GM10248 (cell line): ENCODE results near the gene PRKG1.

ENCODE experiments used
- CTCF ChIA-PET: fragments of 300-600 bp; sonication (Branson Sonifier 250); formaldehyde crosslinking; extraction: SDS; loops from one replicate; lab custom pipeline; 2021; ENCODE audit warnings: antibody characterized with exemption; lab: Yijun Ruan, JAX
- POLR2A ChIA-PET: fragments of 350-650 bp; sonication (Branson Sonifier 250); formaldehyde crosslinking; extraction: SDS; loops from one replicate; lab custom pipeline; 2020; ENCODE audit warnings: antibody characterized with exemption; lab: Yijun Ruan, JAX
- DNase-seq: peaks from one replicate; pipeline ENCODE4 v3.0.0; 2012; ENCODE audit errors: extremely low spot score
- CTCF ChIP-seq: IDR thresholded peaks from 2 replicates; pipeline ENCODE4 v1.5.1; 2012; ENCODE audit warnings: mild to moderate bottlenecking, low read depth; ENCODE audit errors: extremely low read depth, missing control alignments, control extremely low read depth

PRKG1 gene

DNA sequence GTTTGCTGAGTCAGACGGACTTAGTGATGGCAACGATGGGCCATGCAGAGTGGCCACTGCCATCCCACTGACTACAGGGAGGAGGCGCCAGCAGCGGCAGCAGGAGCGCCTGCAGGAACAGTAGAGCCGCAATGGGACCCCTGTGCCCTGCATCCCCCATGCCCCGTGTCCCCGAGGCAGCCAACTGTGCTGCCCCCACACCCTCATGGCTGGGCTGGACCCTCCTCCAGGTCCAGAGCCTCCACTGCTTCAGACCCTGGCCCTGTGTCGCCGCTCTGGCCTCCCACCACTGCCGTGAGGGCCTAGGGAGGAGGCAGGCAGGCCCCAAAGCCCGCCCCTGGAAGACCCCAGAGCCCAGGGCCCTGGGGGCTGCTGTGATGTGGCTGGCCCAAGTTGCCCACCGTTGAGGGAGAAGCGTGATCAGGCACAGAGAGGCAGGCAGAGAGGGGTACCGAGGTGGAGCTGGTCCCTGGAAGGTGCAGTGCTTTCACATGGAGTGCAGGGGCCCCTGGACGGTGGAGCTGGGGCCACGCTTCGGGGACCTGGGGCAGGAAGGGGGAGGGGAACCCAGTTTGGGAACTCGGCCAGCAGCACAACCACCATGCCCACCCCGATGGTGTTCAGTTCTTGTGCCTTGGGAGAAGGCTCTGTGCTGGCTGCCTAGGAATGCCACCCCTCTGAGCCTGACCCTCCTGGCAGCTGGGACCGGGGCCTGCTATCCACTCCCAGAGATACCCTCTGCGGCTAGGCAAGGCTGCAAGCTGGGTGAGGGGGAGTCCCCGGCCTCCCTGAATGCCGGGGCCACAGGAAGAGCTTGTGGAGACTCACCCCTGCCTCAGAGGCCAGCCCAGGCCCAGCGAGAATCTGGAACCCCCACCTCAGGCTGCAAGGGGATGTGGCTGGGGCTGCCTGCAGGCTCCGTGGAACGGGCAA, 1272.4 kb downstream of the PRKG1 start:
- CTCF ChIA-PET: interaction anchor here (2.5 kb wide), 1 partner anchor 10 kb away, joined by 8 read pairs; no protein-coding TSS in a partner anchor
- no peak for TF ChIP-seq CTCF
- DNase-seq: no peak
- POLR2A ChIA-PET: no interaction called here

DNA sequence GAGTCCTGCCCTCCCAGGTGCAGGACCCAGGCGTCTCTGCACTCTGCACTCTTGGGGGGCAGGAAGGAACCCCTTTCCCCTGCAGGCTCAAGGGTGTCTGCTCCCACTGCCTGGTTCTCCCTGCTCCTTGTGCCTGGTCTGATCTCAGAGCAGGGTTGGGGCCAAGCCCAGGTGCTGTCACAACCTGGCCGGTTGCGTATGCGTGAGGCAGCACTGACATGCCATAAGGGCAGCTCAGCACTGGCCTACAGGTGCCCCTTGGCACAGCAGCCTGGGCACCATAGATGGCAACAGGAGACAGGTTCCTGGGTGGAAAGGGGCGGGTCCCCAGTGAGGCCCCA, 1273.0 kb downstream of the PRKG1 start:
- POLR2A ChIA-PET: no interaction called here
- DNase-seq: no peak
- TF ChIP-seq CTCF: no peak
- CTCF ChIA-PET: interaction anchor here (1.4 to 2.5 kb wide), 2 partner anchors 11 to 13 kb away, joined by 4 to 8 read pairs; no protein-coding TSS in a partner anchor
